Measurements from ENCODE around the gene GALNT10. TPM values are rescaled to one million over a fixed set of nuclear protein-coding genes. Genes with fewer than 3 reads are reported as not detected.

GALNT10 gene
- total and polyA plus RNA-seq, 2 donors (not counting 1 experiment from before 2014, with no cell fraction given) = 18.3 to 35.8 TPM

- peaks cover 26% of the 10 kb centered on the region for H3K79me2 ChIP-seq (ENCODE audit: control insufficient read depth, insufficient read depth, low read length)
- H3K27ac ChIP-seq (ENCODE audit: insufficient read depth, low read length) = peak overlapping the region; percentile 47
- H3K4me3 ChIP-seq (replicated peaks in 1 of 4; ENCODE audit: control extremely low read depth in 1 of 4, insufficient read depth in 1 of 4, low read depth in 3 of 4, low read length in 4 of 4) = peak overlapping the region; percentile 75 to 80 (median 78)
- H3K9ac ChIP-seq (ENCODE audit: insufficient read depth, low read length) = peak overlapping the region; percentile 62
- H3K4me2 ChIP-seq (ENCODE audit: extremely low read depth, insufficient read depth, low read length) = peak overlapping the region; percentile 88
- H3K36me3 ChIP-seq (ENCODE audit: control insufficient read depth, insufficient read depth, low read length) = no peaks in the 10 kb centered on the region
- no peak for DNase-seq (ENCODE audit: low read depth in 2 of 2)
- H3K27me3 ChIP-seq (ENCODE audit: control insufficient read depth, insufficient read depth, low read length) = no peaks in the 10 kb centered on the region
- no peaks in the 10 kb centered on the region for H3K9me3 ChIP-seq (ENCODE audit: control insufficient read depth, insufficient read depth, low read depth, low read length)
- no peaks in the 10 kb centered on the region for H4K20me1 ChIP-seq (ENCODE audit: control insufficient read depth, extremely low read depth, insufficient read depth, low read length)
- peaks cover 2% of the 10 kb centered on the region for H3K4me1 ChIP-seq (ENCODE audit: control insufficient read depth, extremely low read depth, insufficient read depth, low read length)
- TF ChIP-seq EZH2 (IDR thresholded peaks at IDR 0.05; ENCODE audit: low read length, missing control alignments) (no peak), CTCF (conservative IDR thresholded peaks at IDR 0.05 in 1 of 2, IDR thresholded peaks at IDR 0.05 in 1 of 2; ENCODE audit: low read depth in 1 of 2, low read length in 2 of 2) (no peak)
- H2AFZ ChIP-seq (ENCODE audit: low read length) = peak overlapping the region; percentile 65
These were observed 256.7 kb downstream of the GALNT10 start for GRCh38 chr5:154447089-154447725.

GRCh38 chr5:154449786-154450185 lies 259.3 kb downstream of the GALNT10 start:
- no peaks in the 10 kb centered on the region for H3K27me3 ChIP-seq (ENCODE audit: control insufficient read depth, insufficient read depth, low read length)
- DNase-seq (ENCODE audit: low read depth in 2 of 2) = peak; percentile 42 to 43
- H3K9ac ChIP-seq (ENCODE audit: insufficient read depth, low read length) = no peak overlapping the region
- peaks cover 22% of the 10 kb centered on the region for H3K79me2 ChIP-seq (ENCODE audit: control insufficient read depth, insufficient read depth, low read length)
- H3K9me3 ChIP-seq (ENCODE audit: control insufficient read depth, insufficient read depth, low read depth, low read length) = no peaks in the 10 kb centered on the region
- no peak overlapping the region for H2AFZ ChIP-seq (ENCODE audit: low read length)
- no peak overlapping the region for H3K27ac ChIP-seq (ENCODE audit: insufficient read depth, low read length)
- no peak overlapping the region for H3K4me2 ChIP-seq (ENCODE audit: extremely low read depth, insufficient read depth, low read length)
- TF ChIP-seq CTCF (conservative IDR thresholded peaks at IDR 0.05 in 1 of 2, IDR thresholded peaks at IDR 0.05 in 1 of 2; ENCODE audit: low read depth in 1 of 2, low read length in 2 of 2) (no peak), EZH2 (IDR thresholded peaks at IDR 0.05; ENCODE audit: low read length, missing control alignments) (no peak)
- peaks cover 2% of the 10 kb centered on the region for H3K4me1 ChIP-seq (ENCODE audit: control insufficient read depth, extremely low read depth, insufficient read depth, low read length)
- H4K20me1 ChIP-seq (ENCODE audit: control insufficient read depth, extremely low read depth, insufficient read depth, low read length) = no peaks in the 10 kb centered on the region
- H3K4me3 ChIP-seq (replicated peaks in 1 of 4; ENCODE audit: control extremely low read depth in 1 of 4, insufficient read depth in 1 of 4, low read depth in 3 of 4, low read length in 4 of 4) = no peak overlapping the region
- H3K36me3 ChIP-seq (ENCODE audit: control insufficient read depth, insufficient read depth, low read length) = peaks cover 1% of the 10 kb centered on the region

DNA sequence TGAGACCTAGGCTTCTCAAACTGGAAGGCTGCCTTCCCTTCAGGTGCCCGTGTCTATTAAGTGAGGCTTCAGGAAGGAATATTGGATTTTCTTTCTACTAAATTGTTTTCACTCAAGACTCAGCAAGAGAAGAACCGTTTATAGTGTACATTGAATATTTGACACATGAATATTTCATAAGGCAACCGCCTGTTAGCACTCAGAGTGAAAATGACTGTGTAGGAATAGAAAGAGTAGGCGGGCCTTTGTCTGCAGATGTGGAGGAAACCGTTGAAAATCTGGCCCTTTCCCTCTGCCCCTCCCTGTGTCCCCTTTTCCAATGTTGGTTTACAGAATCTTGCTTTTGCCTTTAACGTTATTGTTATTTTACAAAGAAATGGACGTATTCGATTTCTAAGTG lies 261.4 kb downstream of the GALNT10 start:
- H3K36me3 ChIP-seq (ENCODE audit: control insufficient read depth, insufficient read depth, low read length) = peaks cover 4% of the 10 kb centered on the region
- no peaks in the 10 kb centered on the region for H3K9me3 ChIP-seq (ENCODE audit: control insufficient read depth, insufficient read depth, low read depth, low read length)
- H2AFZ ChIP-seq (ENCODE audit: low read length) = no peak overlapping the region
- no peak for DNase-seq (ENCODE audit: low read depth in 2 of 2)
- H3K27me3 ChIP-seq (ENCODE audit: control insufficient read depth, insufficient read depth, low read length) = no peaks in the 10 kb centered on the region
- peaks cover 2% of the 10 kb centered on the region for H3K4me1 ChIP-seq (ENCODE audit: control insufficient read depth, extremely low read depth, insufficient read depth, low read length)
- no peak overlapping the region for H3K9ac ChIP-seq (ENCODE audit: insufficient read depth, low read length)
- H3K27ac ChIP-seq (ENCODE audit: insufficient read depth, low read length) = no peak overlapping the region
- no peaks in the 10 kb centered on the region for H4K20me1 ChIP-seq (ENCODE audit: control insufficient read depth, extremely low read depth, insufficient read depth, low read length)
- no peak for TF ChIP-seq EZH2 (IDR thresholded peaks at IDR 0.05; ENCODE audit: low read length, missing control alignments)
- no peak for TF ChIP-seq CTCF (conservative IDR thresholded peaks at IDR 0.05 in 1 of 2, IDR thresholded peaks at IDR 0.05 in 1 of 2; ENCODE audit: low read depth in 1 of 2, low read length in 2 of 2)
- H3K4me3 ChIP-seq (replicated peaks in 1 of 4; ENCODE audit: control extremely low read depth in 1 of 4, insufficient read depth in 1 of 4, low read depth in 3 of 4, low read length in 4 of 4) = no peak overlapping the region
- H3K4me2 ChIP-seq (ENCODE audit: extremely low read depth, insufficient read depth, low read length) = no peak overlapping the region
- peaks cover 18% of the 10 kb centered on the region for H3K79me2 ChIP-seq (ENCODE audit: control insufficient read depth, insufficient read depth, low read length)

Measured in fibroblast of lung (primary cell).